HG03469 (cell line): ENCODE results near the gene FRS2.

Experiments
- ATAC-seq: cut with Tn5 transposase; IDR thresholded peaks from one replicate; pipeline ENCODE4 v1.9.1; 2021; ENCODE audit warnings: mild to moderate bottlenecking, moderate library complexity, moderate number of reproducible peaks; ENCODE audit not compliant: unreplicated experiment

FRS2 gene

GRCh38 chr12:69459477-69459876, 10.7 kb upstream of the FRS2 start:
- no peak for ATAC-seq

GRCh38 chr12:69464428-69464827, 5.8 kb upstream of the FRS2 start:
- no peak for ATAC-seq

- ATAC-seq, result no peak
These were observed 3.3 kb upstream of the FRS2 start for GRCh38 chr12:69466867-69467266.

- ATAC-seq, result no peak
These were observed 2.8 kb upstream of the FRS2 start for GRCh38 chr12:69467366-69467765.

- no peak for ATAC-seq
These were observed 1.8 kb upstream of the FRS2 start for GRCh38 chr12:69468237-69469026.

- no peak for ATAC-seq
These were observed 367 bp upstream of the FRS2 start for GRCh38 chr12:69469854-69470188.

- ATAC-seq, result no peak
These were observed 865 bp downstream of the FRS2 start for GRCh38 chr12:69471076-69471430.

- no peak for ATAC-seq
These were observed 1.6 kb downstream of the FRS2 start for GRCh38 chr12:69471667-69472385.

GRCh38 chr12:69473262-69473661, 3.1 kb downstream of the FRS2 start:
- no peak for ATAC-seq

GRCh38 chr12:69474456-69474855, 4.3 kb downstream of the FRS2 start:
- ATAC-seq, result no peak

GRCh38 chr12:69475237-69475975, 5.2 kb downstream of the FRS2 start:
- no peak for ATAC-seq

GRCh38 chr12:69476276-69477017, 6.3 kb downstream of the FRS2 start:
- no peak for ATAC-seq

- no peak for ATAC-seq
These were observed 9.5 kb downstream of the FRS2 start for GRCh38 chr12:69479675-69480074.

- ATAC-seq, result no peak
These were observed 10.5 kb downstream of the FRS2 start for GRCh38 chr12:69480698-69481097.

- no peak for ATAC-seq
These were observed 10.9 kb downstream of the FRS2 start for GRCh38 chr12:69481133-69481532.

GRCh38 chr12:69483700-69484099, 13.5 kb downstream of the FRS2 start:
- ATAC-seq, result no peak

GRCh38 chr12:69484428-69484827, 14.2 kb downstream of the FRS2 start:
- no peak for ATAC-seq

GRCh38 chr12:69490920-69491643, 20.9 kb downstream of the FRS2 start:
- ATAC-seq, result no peak

- ATAC-seq, result no peak
These were observed 22.6 kb downstream of the FRS2 start for GRCh38 chr12:69492739-69493138.

GRCh38 chr12:69495071-69495470, 24.9 kb downstream of the FRS2 start:
- ATAC-seq, result no peak
